WTC11 (cell line): ENCODE data around the gene EFHC2. TPM values are rescaled to one million over a fixed set of nuclear protein-coding genes. Genes with fewer than 3 reads are reported as not detected.

Experiments
- ATAC-seq: fragments of 200-7000 bp; cut with Tn5 transposase; 2 replicates; pipeline ENCODE4 v1.10.0; 2021; ENCODE audit warnings: mild to moderate bottlenecking, moderate library complexity
- CTCF ChIA-PET: fragments of 300-600 bp; sonication (Branson Sonifier 250); formaldehyde crosslinking; loops from one replicate; lab custom pipeline; 2021; ENCODE audit warnings: antibody characterized with exemption; lab: Charles Lee
- POLR2A ChIA-PET: fragments of 350-600 bp; sonication (Branson Sonifier 250); formaldehyde crosslinking; loops from one replicate; lab custom pipeline; 2021; ENCODE audit warnings: antibody characterized with exemption; lab: Charles Lee
- DNase-seq: peaks from one replicate; pipeline ENCODE4 v3.0.0; 2021; ENCODE audit warnings: low spot score
- H3K27ac Mint-ChIP-seq: 2 replicates; pipeline ENCODE4 v1.8.0; 2021; ENCODE audit warnings: mixed read lengths
- H3K27me3 Mint-ChIP-seq: 2 replicates; pipeline ENCODE4 v1.8.0; 2021; ENCODE audit warnings: low read depth, mild to moderate bottlenecking, moderate library complexity, mixed read lengths
- H3K36me3 Mint-ChIP-seq: 2 replicates; pipeline ENCODE4 v1.8.0; 2021; ENCODE audit warnings: mixed read lengths
- H3K4me1 Mint-ChIP-seq: 2 replicates; pipeline ENCODE4 v1.8.0; 2022; ENCODE audit warnings: mixed read lengths
- H3K4me3 Mint-ChIP-seq: 2 replicates; pipeline ENCODE4 v1.8.0; 2021; ENCODE audit warnings: mild to moderate bottlenecking, moderate library complexity, mixed read lengths
- H3K9me3 Mint-ChIP-seq: 2 replicates; pipeline ENCODE4 v1.8.0; 2021; ENCODE audit warnings: mixed read lengths
- EMX1 ChIP-seq: fragments of 250-450 bp; sonication (Bioruptor Pico); IDR thresholded peaks from 2 replicates; pipeline ENCODE4 v1.8.0; 2021; ENCODE audit warnings: mild to moderate bottlenecking
- ERG ChIP-seq: fragments of 250-450 bp; sonication (Bioruptor Pico); IDR thresholded peaks from 2 replicates; pipeline ENCODE4 v1.8.0; 2021; ENCODE audit warnings: mild to moderate bottlenecking
- ESRRA ChIP-seq: sonication (generic); formaldehyde crosslinking; IDR thresholded peaks from 2 replicates; pipeline ENCODE4 v1.8.1; 2022; ENCODE audit warnings: mild to moderate bottlenecking, missing genetic modification reagents, borderline replicate concordance
- FOXJ3 ChIP-seq: sonication (generic); formaldehyde crosslinking; IDR thresholded peaks from 2 replicates; pipeline ENCODE4 v1.9.0; 2021; ENCODE audit warnings: missing genetic modification reagents, mild to moderate bottlenecking, borderline replicate concordance
- GRHL2 ChIP-seq: fragments of 250-450 bp; sonication (Bioruptor Pico); IDR thresholded peaks from 2 replicates; pipeline ENCODE4 v1.8.0; 2022; ENCODE audit warnings: mild to moderate bottlenecking, moderate library complexity; ENCODE audit not compliant: insufficient replicate concordance, severe bottlenecking
- GTF2I ChIP-seq: fragments of 250-450 bp; sonication (Bioruptor Pico); conservative IDR thresholded peaks from 2 replicates; pipeline ENCODE4 v1.4.0; 2021; ENCODE audit warnings: mild to moderate bottlenecking
- HMGXB4 ChIP-seq: sonication (generic); formaldehyde crosslinking; IDR thresholded peaks from 2 replicates; pipeline ENCODE4 v1.8.1; 2023; ENCODE audit warnings: mild to moderate bottlenecking, moderate library complexity, missing genetic modification reagents
- JAZF1 ChIP-seq: fragments of 250-450 bp; sonication (Bioruptor Pico); IDR thresholded peaks from 2 replicates; pipeline ENCODE4 v1.9.0; 2021; ENCODE audit warnings: moderate library complexity, mild to moderate bottlenecking, inconsistent platforms
- NFE2L1 ChIP-seq: sonication (generic); formaldehyde crosslinking; IDR thresholded peaks from 2 replicates; pipeline ENCODE4 v1.8.1; 2023; ENCODE audit warnings: missing genetic modification reagents
- NR1H2 ChIP-seq: sonication (generic); formaldehyde crosslinking; IDR thresholded peaks from 2 replicates; pipeline ENCODE4 v1.9.0; 2021; ENCODE audit warnings: mild to moderate bottlenecking, moderate library complexity, missing genetic modification reagents
- OVOL2 ChIP-seq: fragments of 250-450 bp; sonication (Bioruptor Pico); IDR thresholded peaks from 2 replicates; pipeline ENCODE4 v1.9.0; 2021; ENCODE audit warnings: mild to moderate bottlenecking, borderline replicate concordance
- RELA ChIP-seq: sonication (generic); formaldehyde crosslinking; IDR thresholded peaks from 2 replicates; pipeline ENCODE4 v1.8.1; 2022; ENCODE audit warnings: missing genetic modification reagents, mild to moderate bottlenecking, borderline replicate concordance
- RORB ChIP-seq: fragments of 250-450 bp; sonication (Bioruptor Pico); IDR thresholded peaks from 2 replicates; pipeline ENCODE4 v1.9.0; 2021; ENCODE audit warnings: mild to moderate bottlenecking
- SMAD3 ChIP-seq: sonication (generic); formaldehyde crosslinking; IDR thresholded peaks from 2 replicates; pipeline ENCODE4 v1.8.0; 2022; ENCODE audit warnings: missing genetic modification reagents, mild to moderate bottlenecking, borderline replicate concordance
- ZMAT4 ChIP-seq: fragments of 250-450 bp; sonication (Bioruptor Pico); IDR thresholded peaks from 2 replicates; pipeline ENCODE4 v1.9.0; 2021; ENCODE audit warnings: mild to moderate bottlenecking
- ZNF121 ChIP-seq: sonication (generic); formaldehyde crosslinking; IDR thresholded peaks from 2 replicates; pipeline ENCODE4 v1.8.0; 2023; ENCODE audit warnings: missing genetic modification reagents
- total RNA-seq: library from RNA; stranded (reverse); gene quantifications from 3 replicates; pipeline ENCODE4 v1.2.3, GENCODE V29; 2021

The EFHC2 gene
- total RNA-seq, 1 experiment from 2014 or later = 2.1 TPM

- TF ChIP-seq ESRRA (CRISPR knock-in tag) (no peak), RELA (CRISPR knock-in tag) (no peak), GRHL2 (CRISPR knock-in tag) (no peak), JAZF1 (CRISPR knock-in tag) (no peak), ERG (CRISPR knock-in tag) (no peak)
Measured at GRCh38 chrX:44299177-44299576, 44.3 kb downstream of the EFHC2 start (continued).

GRCh38 chrX:44291468-44292092, 51.9 kb downstream of the EFHC2 start:
- Mint-ChIP-seq H3K27ac (no peak overlapping the region), H3K36me3 (no peaks in the 10 kb centered on the region), H3K9me3 (no peaks in the 10 kb centered on the region), H3K4me1 (no peaks in the 10 kb centered on the region), H3K27me3 (no peaks in the 10 kb centered on the region), H3K4me3 (no peak overlapping the region)
- TF ChIP-seq FOXJ3 = no peak
- TF ChIP-seq NR1H2 (CRISPR knock-in tag) = no peak
- TF ChIP-seq RORB (CRISPR knock-in tag) = no peak
- TF ChIP-seq HMGXB4 (CRISPR knock-in tag) = no peak
- no peak for TF ChIP-seq ZMAT4 (CRISPR knock-in tag)
- POLR2A ChIA-PET = no interaction called here
- DNase-seq = no peak
- no peak for ATAC-seq
- CTCF ChIA-PET = no interaction called here

GRCh38 chrX:44290718-44291117, 52.8 kb downstream of the EFHC2 start:
- Mint-ChIP-seq H3K4me1 (no peaks in the 10 kb centered on the region), H3K27ac (no peak overlapping the region), H3K4me3 (no peak overlapping the region), H3K27me3 (no peaks in the 10 kb centered on the region), H3K36me3 (no peaks in the 10 kb centered on the region), H3K9me3 (no peaks in the 10 kb centered on the region)
- no peak for DNase-seq
- TF ChIP-seq ESRRA (CRISPR knock-in tag) (no peak), SMAD3 (CRISPR knock-in tag) (no peak), FOXJ3 (no peak), GTF2I (CRISPR knock-in tag) (no peak), ERG (CRISPR knock-in tag) (no peak), ZNF121 (no peak)
- ChIA-PET CTCF (no interaction called here), POLR2A (no interaction called here)
- no peak for ATAC-seq

GRCh38 chrX:44282753-44283152, 60.7 kb downstream of the EFHC2 start:
- Mint-ChIP-seq H3K4me3 (no peak overlapping the region), H3K27ac (no peak overlapping the region), H3K27me3 (no peaks in the 10 kb centered on the region), H3K4me1 (0 out of 2 replicates have a peak, but pooled peaks cover 3% of the 10 kb centered on the region), H3K36me3 (0 out of 2 replicates have a peak, but pooled peaks cover 2% of the 10 kb centered on the region), H3K9me3 (no peaks in the 10 kb centered on the region)
- TF ChIP-seq EMX1 (no peak), HMGXB4 (CRISPR knock-in tag) (no peak), RELA (CRISPR knock-in tag) (no peak), NFE2L1 (CRISPR knock-in tag) (no peak), OVOL2 (CRISPR knock-in tag) (no peak), JAZF1 (CRISPR knock-in tag) (no peak)
- ATAC-seq = no peak
- ChIA-PET CTCF (no interaction called here), POLR2A (no interaction called here)
- DNase-seq = no peak
